SK-N-SH (cell line): ENCODE results near the gene SLC25A10. TPM values are rescaled to one million over a fixed set of nuclear protein-coding genes. Genes with fewer than 3 reads are reported as not detected.

Source experiments
- CTCF ChIA-PET: fragments of 300-600, 350-600 bp; formaldehyde crosslinking; extraction: SDS; loops from one replicate; lab custom pipeline; 2021; lab: Yijun Ruan, JAX
- POLR2A ChIA-PET: fragments of 350-600 bp; sonication (Branson Sonifier 250); formaldehyde crosslinking; extraction: SDS; loops from one replicate; lab custom pipeline; 2020; ENCODE audit warnings: antibody characterized with exemption, inconsistent platforms; lab: Yijun Ruan, JAX
- DNase-seq: peaks from one replicate; pipeline ENCODE4 v3.0.0; 2012
- H2AFZ ChIP-seq: fragments of 200-600 bp; sonication (generic); 2 replicates; pipeline ENCODE4 v1.8.1; 2016; ENCODE audit warnings: antibody characterized with exemption, mild to moderate bottlenecking, low read depth
- H3F3A ChIP-seq: fragments of 200-600 bp; sonication (generic); replicated peaks from 2 replicates; pipeline ENCODE3; 2016; ENCODE audit warnings: antibody characterized with exemption, mild to moderate bottlenecking; ENCODE audit not compliant: insufficient read depth
- H3K27ac ChIP-seq, 2 experiments: fragments of 200-500 bp in 1 of 2; fragments of 200-600 bp in 1 of 2; sonication (Bioruptor generic) in 1 of 2; sonication (generic), shearing (Covaris generic) in 1 of 2; 2 replicates each; pipeline versions ENCODE4 v1.5.1 to v1.6.1; 2014 to 2016; ENCODE audit warnings: low read depth in 2 of 2, inconsistent platforms in 1 of 2, low read length in 1 of 2, mild to moderate bottlenecking in 1 of 2, mixed read lengths in 1 of 2
- H3K27me3 ChIP-seq: fragments of 200-600 bp; sonication (generic), shearing (Covaris generic); 2 replicates; pipeline ENCODE4 v1.6.1; 2016; ENCODE audit warnings: mixed run types; ENCODE audit not compliant: insufficient read depth
- H3K36me3 ChIP-seq, 2 experiments: fragments of 200-500 bp in 1 of 2; fragments of 200-600 bp in 1 of 2; sonication (Bioruptor generic) in 1 of 2; sonication (generic) in 1 of 2; replicated peaks in 1 of 2; 2 replicates each; pipeline versions ENCODE3 to v1.5.1; 2014 to 2016; ENCODE audit warnings: low read length in 1 of 2, mild to moderate bottlenecking in 1 of 2; ENCODE audit not compliant: insufficient read depth in 2 of 2, control insufficient read depth in 1 of 2
- H3K4me1 ChIP-seq, 2 experiments: fragments of 200-500 bp in 1 of 2; fragments of 200-600 bp in 1 of 2; sonication (Bioruptor generic) in 1 of 2; sonication (generic), shearing (Covaris generic) in 1 of 2; 2 replicates each; pipeline versions ENCODE4 v1.5.1 to v1.6.1; 2014 to 2016; ENCODE audit warnings: low read depth in 1 of 2, low read length in 1 of 2, mixed run types in 1 of 2; ENCODE audit not compliant: insufficient read depth in 2 of 2, control insufficient read depth in 1 of 2
- H3K4me2 ChIP-seq: fragments of 200-600 bp; sonication (generic), shearing (Covaris generic); 2 replicates; pipeline ENCODE4 v1.6.1; 2017; ENCODE audit warnings: mixed run types
- H3K4me3 ChIP-seq, 2 experiments: fragments of 200-500 bp in 1 of 2; fragments of 200-600 bp in 1 of 2; sonication (Bioruptor generic) in 1 of 2; sonication (generic), shearing (Covaris generic) in 1 of 2; 2 replicates each; pipeline versions ENCODE4 v1.5.1 to v1.8.1; 2014 to 2016; ENCODE audit warnings: low read depth in 2 of 2, inconsistent platforms in 1 of 2, low read length in 1 of 2, mild to moderate bottlenecking in 1 of 2, mixed read lengths in 1 of 2, moderate library complexity in 1 of 2
- H3K79me2 ChIP-seq: fragments of 200-600 bp; sonication (generic); 2 replicates; pipeline ENCODE4 v1.8.1; 2017; ENCODE audit warnings: mild to moderate bottlenecking; ENCODE audit not compliant: insufficient read depth
- H3K9ac ChIP-seq: fragments of 200-600 bp; sonication (generic); 2 replicates; pipeline ENCODE4 v1.6.1; 2017; ENCODE audit warnings: mixed run types
- H3K9me2 ChIP-seq: fragments of 200-600 bp; sonication (generic); 2 replicates; pipeline ENCODE4 v1.6.1; 2017; ENCODE audit warnings: mixed run types
- H3K9me3 ChIP-seq: fragments of 200-600 bp; sonication (generic); 2 replicates; pipeline ENCODE4 v1.6.1; 2017; ENCODE audit warnings: mixed run types, mild to moderate bottlenecking, moderate library complexity
- H4K20me1 ChIP-seq: fragments of 200-600 bp; sonication (generic); 2 replicates; pipeline ENCODE4 v1.6.1; 2017; ENCODE audit warnings: mild to moderate bottlenecking, mixed run types; ENCODE audit not compliant: insufficient read depth
- ELF1 ChIP-seq: IDR thresholded peaks from 2 replicates; pipeline ENCODE4 v1.4.0; 2012
- EP300 ChIP-seq, 2 experiments: IDR thresholded peaks; 2 replicates each; pipeline versions ENCODE4 v1.4.0 to v1.6.1; 2012; ENCODE audit warnings: borderline replicate concordance in 1 of 2, low read depth in 1 of 2, low read length in 1 of 2
- EZH2phosphoT487 ChIP-seq: fragments of 200-600 bp; sonication (generic); IDR thresholded peaks from 2 replicates; pipeline ENCODE4 v1.6.1; 2017; ENCODE audit warnings: low read depth, mixed run types, mild to moderate bottlenecking, antibody characterized with exemption, moderate library complexity, borderline replicate concordance
- FOXJ3 ChIP-seq: sonication (generic); formaldehyde crosslinking; IDR thresholded peaks from 2 replicates; pipeline ENCODE4 v1.5.1; 2020; ENCODE audit warnings: mild to moderate bottlenecking, missing genetic modification reagents
- FOXM1 ChIP-seq: IDR thresholded peaks from 2 replicates; pipeline ENCODE4 v1.4.0; 2012; ENCODE audit warnings: low read depth, mild to moderate bottlenecking
- GATA2 ChIP-seq: sonication (generic); formaldehyde crosslinking; IDR thresholded peaks from 2 replicates; pipeline ENCODE4 v1.5.0; 2020; ENCODE audit warnings: mild to moderate bottlenecking, missing genetic modification reagents
- JUND ChIP-seq: IDR thresholded peaks from 2 replicates; pipeline ENCODE4 v1.4.0; 2012
- MXI1 ChIP-seq: IDR thresholded peaks from 2 replicates; pipeline ENCODE4 v1.6.1; 2012; ENCODE audit warnings: mild to moderate bottlenecking, low read depth, low read length, improper control_type of control experiment
- NRF1 ChIP-seq: IDR thresholded peaks from 2 replicates; pipeline ENCODE4 v1.6.1; 2012; ENCODE audit warnings: low read depth, mild to moderate bottlenecking, low read length
- RFX5 ChIP-seq: IDR thresholded peaks from 2 replicates; pipeline ENCODE4 v1.6.1; 2012; ENCODE audit warnings: mild to moderate bottlenecking, improper control_type of control experiment, low read length
- RXRA ChIP-seq: IDR thresholded peaks from 2 replicates; pipeline ENCODE4 v1.4.0; 2012; ENCODE audit warnings: low read depth, mild to moderate bottlenecking, borderline replicate concordance
- SMC3 ChIP-seq: IDR thresholded peaks from 2 replicates; pipeline ENCODE4 v1.6.1; 2012; ENCODE audit warnings: low read depth, low read length, improper control_type of control experiment
- TAF1 ChIP-seq: IDR thresholded peaks from 2 replicates; pipeline ENCODE4 v1.6.1; 2012; ENCODE audit warnings: low read depth, mild to moderate bottlenecking, low read length, moderate library complexity, borderline replicate concordance
- TCF12 ChIP-seq: IDR thresholded peaks from 2 replicates; pipeline ENCODE4 v1.4.0; 2012
- TEAD4 ChIP-seq: IDR thresholded peaks from 2 replicates; pipeline ENCODE4 v1.4.0; 2012; ENCODE audit warnings: mild to moderate bottlenecking, borderline replicate concordance; ENCODE audit not compliant: insufficient read depth
- YY1 ChIP-seq: IDR thresholded peaks from 2 replicates; pipeline ENCODE4 v1.4.0; 2012; ENCODE audit warnings: low read depth, mild to moderate bottlenecking
- WGBS: methylation state at CpG from one replicate; pipeline ENCODE4 v1.1.6; 2017; ENCODE audit warnings: low lambda C conversion rate; 5-methylcytosine and 5-hydroxymethylcytosine counted together
- polyA plus RNA-seq, 3 experiments: library from polyadenylated mRNA; depleted of rRNA; stranded (reverse); fragments of >200 nt; gene quantifications; 2 replicates each; pipeline ENCODE4 v1.2.3, GENCODE V29; 2012
- TF ChIP-seq, protein P1 (sequence below): fragments of 200-600 bp; sonication (generic); IDR thresholded peaks from 2 replicates; pipeline ENCODE4 v1.6.1; 2017; ENCODE audit warnings: antibody characterized with exemption, mild to moderate bottlenecking, moderate library complexity
- TF ChIP-seq, protein P2 (sequence below): IDR thresholded peaks from 2 replicates; pipeline ENCODE4 v1.4.0; 2012; ENCODE audit warnings: low read depth
- TF ChIP-seq, protein P3 (sequence below): IDR thresholded peaks from 2 replicates; pipeline ENCODE4; 2012

Gene SLC25A10
- polyA plus RNA-seq, 1 of the 3 experiments (the other 2 are of a cell fraction) = 34.7 TPM

DNA sequence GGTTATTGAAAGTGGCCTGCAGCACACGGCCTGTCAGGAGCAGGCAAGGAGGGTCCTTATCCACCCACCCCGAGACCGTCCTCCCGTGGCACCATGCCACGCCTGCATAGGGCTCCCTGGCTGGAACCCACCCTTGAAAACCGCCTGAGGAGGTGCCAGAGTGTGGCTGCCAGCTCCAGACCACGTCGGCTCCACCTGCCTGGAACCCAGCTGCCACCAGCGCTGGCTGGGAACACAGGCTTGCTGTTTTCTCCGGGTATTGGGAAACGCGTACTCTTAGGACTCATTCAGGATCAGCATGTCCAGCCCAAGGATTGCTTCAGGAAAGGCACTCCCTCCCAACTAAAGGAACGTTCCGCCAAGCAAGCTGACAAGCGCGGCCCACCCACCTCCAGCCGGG lies 35.2 kb upstream of the SLC25A10 start:
- Histone ChIP-seq H3K27me3 (no peaks in the 10 kb centered on the region), H3K4me1 (peaks cover 0 to 1% of the 10 kb centered on the region in 2 experiments; a peak in 2 of 4 replicates), H3F3A (peaks cover 34% of the 10 kb centered on the region), H4K20me1 (peaks cover 5% of the 10 kb centered on the region; the same call in 1 of the 2 replicates), H3K9me2 (no peaks in the 10 kb centered on the region), H3K9me3 (no peaks in the 10 kb centered on the region), H2AFZ (no peak overlapping the region), H3K36me3 (peaks cover 21 to 38% of the 10 kb centered on the region in 2 experiments), H3K79me2 (peaks cover 48% of the 10 kb centered on the region), H3K9ac (no peak overlapping the region), H3K4me3 (no peak overlapping the region), H3K4me2 (no peak overlapping the region), H3K27ac (no peak overlapping the region)
- peak; percentile 30 for DNase-seq
- WGBS = 91% methylated on average over 12 of the region's 17 CpGs
- TF ChIP-seq RXRA = no peak
- ChIA-PET POLR2A (no interaction called here), CTCF (interaction anchor here (0.6 to 2.5 kb wide), 8 partner anchors 10 to 193 kb away, joined by 3 to 17 read pairs (median 7); partner anchors contain the start of gene MRPL12)

DNA sequence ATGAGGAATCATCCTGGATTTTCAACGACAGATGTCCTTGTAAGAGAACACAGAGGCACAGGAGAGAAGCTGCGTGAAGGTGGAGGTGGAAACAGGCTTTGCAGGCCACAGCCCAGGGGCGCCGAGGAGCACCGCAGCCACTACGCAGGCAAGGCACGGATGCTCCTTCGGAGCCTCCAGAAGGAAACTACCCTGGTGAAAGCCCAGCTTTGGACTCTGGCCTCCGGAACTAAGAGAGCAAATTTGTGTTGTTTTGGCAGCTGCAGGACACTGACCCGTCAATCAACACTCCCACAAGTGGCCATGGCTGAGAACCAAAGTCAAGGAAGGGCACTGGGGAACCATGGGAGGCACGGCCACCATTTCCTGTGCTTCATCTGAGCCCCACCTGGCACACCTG lies 31.9 kb upstream of the SLC25A10 start:
- Histone ChIP-seq H3K9me3 (no peaks in the 10 kb centered on the region), H4K20me1 (peaks cover 12% of the 10 kb centered on the region), H3K4me2 (no peak overlapping the region), H3K9ac (no peak overlapping the region), H3K27ac (no peak overlapping the region), H3K4me3 (no peak overlapping the region), H3K79me2 (peaks cover 77% of the 10 kb centered on the region), H2AFZ (no peak overlapping the region), H3K4me1 (peaks cover 15 to 16% of the 10 kb centered on the region in 2 experiments; a peak in 3 of 4 replicates), H3K27me3 (no peaks in the 10 kb centered on the region), H3K9me2 (no peaks in the 10 kb centered on the region), H3F3A (peaks cover 27% of the 10 kb centered on the region), H3K36me3 (peaks cover 11 to 17% of the 10 kb centered on the region in 2 experiments)
- CTCF ChIA-PET = interaction anchor here (0.7 kb wide), 1 partner anchor 53 kb away, joined by 3 read pairs; no protein-coding TSS in a partner anchor
- DNase-seq = no peak
- POLR2A ChIA-PET = interaction anchor here (0.6 to 1.0 kb wide), 2 partner anchors 32 to 176 kb away, joined by 3 to 6 read pairs; partner anchors contain the start of gene SLC25A10
- TF ChIP-seq GATA2 (CRISPR knock-in tag) = no peak
- TF ChIP-seq SMC3 = no peak
- no peak for TF ChIP-seq RFX5
- no peak for TF ChIP-seq NRF1
- TF ChIP-seq, protein P1, sequence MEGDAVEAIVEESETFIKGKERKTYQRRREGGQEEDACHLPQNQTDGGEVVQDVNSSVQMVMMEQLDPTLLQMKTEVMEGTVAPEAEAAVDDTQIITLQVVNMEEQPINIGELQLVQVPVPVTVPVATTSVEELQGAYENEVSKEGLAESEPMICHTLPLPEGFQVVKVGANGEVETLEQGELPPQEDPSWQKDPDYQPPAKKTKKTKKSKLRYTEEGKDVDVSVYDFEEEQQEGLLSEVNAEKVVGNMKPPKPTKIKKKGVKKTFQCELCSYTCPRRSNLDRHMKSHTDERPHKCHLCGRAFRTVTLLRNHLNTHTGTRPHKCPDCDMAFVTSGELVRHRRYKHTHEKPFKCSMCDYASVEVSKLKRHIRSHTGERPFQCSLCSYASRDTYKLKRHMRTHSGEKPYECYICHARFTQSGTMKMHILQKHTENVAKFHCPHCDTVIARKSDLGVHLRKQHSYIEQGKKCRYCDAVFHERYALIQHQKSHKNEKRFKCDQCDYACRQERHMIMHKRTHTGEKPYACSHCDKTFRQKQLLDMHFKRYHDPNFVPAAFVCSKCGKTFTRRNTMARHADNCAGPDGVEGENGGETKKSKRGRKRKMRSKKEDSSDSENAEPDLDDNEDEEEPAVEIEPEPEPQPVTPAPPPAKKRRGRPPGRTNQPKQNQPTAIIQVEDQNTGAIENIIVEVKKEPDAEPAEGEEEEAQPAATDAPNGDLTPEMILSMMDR = no peak
- no peak for TF ChIP-seq FOXJ3 (CRISPR knock-in tag)
- TF ChIP-seq MXI1 = no peak
- 92% methylated on average over 11 of the region's 11 CpGs for WGBS

DNA sequence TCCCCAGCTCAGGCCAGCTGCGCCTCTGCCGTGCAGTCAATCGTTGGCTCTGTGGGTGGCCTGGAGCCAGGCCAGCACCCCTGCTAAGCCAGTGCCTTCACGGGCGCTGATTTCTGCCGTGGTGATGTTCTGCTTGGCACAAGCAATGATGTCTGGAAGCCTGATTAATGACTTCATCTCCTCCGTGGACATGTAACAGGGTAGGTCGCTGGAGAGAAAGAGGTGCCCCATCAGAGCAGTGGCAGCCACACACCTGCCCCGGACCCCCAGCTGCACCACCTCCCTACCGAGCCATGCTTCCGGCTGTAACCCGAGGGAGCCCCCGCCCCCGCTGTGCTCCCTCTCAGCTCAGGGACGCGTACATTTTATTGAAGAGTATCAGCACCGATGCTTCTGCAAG lies 30.4 kb upstream of the SLC25A10 start:
- no peaks in the 10 kb centered on the region for H3K9me3 ChIP-seq
- peaks cover 19 to 21% of the 10 kb centered on the region in 2 experiments; a peak in 3 of 4 replicates for H3K4me1 ChIP-seq
- H3K4me3 ChIP-seq = no peak overlapping the region
- ChIA-PET CTCF (interaction anchor here (0.8 to 1.2 kb wide), 2 partner anchors 10 to 16 kb away, joined by 3 to 5 read pairs; no protein-coding TSS in a partner anchor), POLR2A (interaction anchor here (1.0 kb wide), 1 partner anchor 11 kb away, joined by 5 read pairs; no protein-coding TSS in a partner anchor)
- peaks cover 23% of the 10 kb centered on the region for H4K20me1 ChIP-seq
- no peak for DNase-seq
- no peak overlapping the region; a peak in 1 of 4 replicates for H3K27ac ChIP-seq
- peaks cover 23 to 32% of the 10 kb centered on the region in 2 experiments for H3K36me3 ChIP-seq
- no peak overlapping the region for H2AFZ ChIP-seq
- H3K9ac ChIP-seq = no peak overlapping the region
- H3K27me3 ChIP-seq = no peaks in the 10 kb centered on the region
- no peaks in the 10 kb centered on the region for H3K9me2 ChIP-seq
- peaks cover 21% of the 10 kb centered on the region for H3F3A ChIP-seq
- peaks cover 91% of the 10 kb centered on the region for H3K79me2 ChIP-seq
- peak overlapping the region; percentile 96; the same call in 1 of the 2 replicates for H3K4me2 ChIP-seq
- WGBS = 73% methylated on average over 17 of the region's 17 CpGs
- TF ChIP-seq, protein P2, sequence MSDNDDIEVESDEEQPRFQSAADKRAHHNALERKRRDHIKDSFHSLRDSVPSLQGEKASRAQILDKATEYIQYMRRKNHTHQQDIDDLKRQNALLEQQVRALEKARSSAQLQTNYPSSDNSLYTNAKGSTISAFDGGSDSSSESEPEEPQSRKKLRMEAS = no peak
- TF ChIP-seq FOXM1 = no peak
- no peak for TF ChIP-seq ELF1
- no peak for TF ChIP-seq RFX5
- TF ChIP-seq JUND = no peak
- no peak for TF ChIP-seq EP300 (IDR thresholded peaks at IDR 0.05; ENCODE audit: borderline replicate concordance in 1 of 2, low read depth in 1 of 2, low read length in 1 of 2)
- TF ChIP-seq TEAD4 = no peak
- no peak for TF ChIP-seq TCF12
- TF ChIP-seq MXI1 = no peak
- no peak for TF ChIP-seq EZH2phosphoT487
- TF ChIP-seq TAF1 = no peak
- no peak for TF ChIP-seq RXRA
- no peak for TF ChIP-seq NRF1
- TF ChIP-seq YY1 = no peak
- TF ChIP-seq, protein P3, sequence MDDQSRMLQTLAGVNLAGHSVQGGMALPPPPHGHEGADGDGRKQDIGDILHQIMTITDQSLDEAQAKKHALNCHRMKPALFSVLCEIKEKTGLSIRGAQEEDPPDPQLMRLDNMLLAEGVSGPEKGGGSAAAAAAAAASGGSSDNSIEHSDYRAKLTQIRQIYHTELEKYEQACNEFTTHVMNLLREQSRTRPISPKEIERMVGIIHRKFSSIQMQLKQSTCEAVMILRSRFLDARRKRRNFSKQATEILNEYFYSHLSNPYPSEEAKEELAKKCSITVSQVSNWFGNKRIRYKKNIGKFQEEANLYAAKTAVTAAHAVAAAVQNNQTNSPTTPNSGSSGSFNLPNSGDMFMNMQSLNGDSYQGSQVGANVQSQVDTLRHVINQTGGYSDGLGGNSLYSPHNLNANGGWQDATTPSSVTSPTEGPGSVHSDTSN = no peak
